Skin of body (tissue), 2 donors: ENCODE data around the gene UBE3D. TPM values are rescaled to one million over a fixed set of nuclear protein-coding genes. Genes with fewer than 3 reads are reported as not detected.

Experiments
- DNase-seq: peaks from one replicate; lab custom pipeline; 2025; lab: John Stamatoyannopoulos, UW
- total RNA-seq: library from RNA; depleted of rRNA; stranded (reverse); fragments of >200 nt; gene quantifications from one replicate; pipeline ENCODE4 v1.2.3, GENCODE V29; 2014

UBE3D gene
- total RNA-seq: 9.9 TPM

GRCh38 chr6:83065511-83066192 lies at the start of gene UBE3D:
Gene UBE3D (minus strand): TSS chr6:83065841. CDS start chr6:83065718, 123 bp downstream.
- DNase-seq: peak; percentile 79

GRCh38 chr6:83114164-83114563 lies 48.5 kb upstream of the UBE3D start:
- DNase-seq: no peak

GRCh38 chr6:83113258-83113657 lies 47.6 kb upstream of the UBE3D start:
- no peak for DNase-seq

- no peak for DNase-seq
Measured at GRCh38 chr6:83108378-83108777, 42.7 kb upstream of the UBE3D start.

- DNase-seq: no peak
Measured at GRCh38 chr6:83098589-83098988, 32.9 kb upstream of the UBE3D start.

GRCh38 chr6:83097675-83098074 lies 32.0 kb upstream of the UBE3D start:
- DNase-seq: no peak

- DNase-seq: no peak
Measured at GRCh38 chr6:83097204-83097603, 31.6 kb upstream of the UBE3D start.

- DNase-seq: no peak
Measured at GRCh38 chr6:83096791-83097190, 31.1 kb upstream of the UBE3D start.

- no peak for DNase-seq
Measured at GRCh38 chr6:83092756-83093399, 27.2 kb upstream of the UBE3D start.

- DNase-seq: no peak
Measured at GRCh38 chr6:83086751-83087150, 21.1 kb upstream of the UBE3D start.

- no peak for DNase-seq
Measured at GRCh38 chr6:83083476-83083875, 17.8 kb upstream of the UBE3D start.

- DNase-seq: no peak
Measured at GRCh38 chr6:83073615-83074014, 8.0 kb upstream of the UBE3D start.

GRCh38 chr6:83072726-83073125 lies 7.1 kb upstream of the UBE3D start:
- DNase-seq: no peak

- DNase-seq: no peak
Measured at GRCh38 chr6:83071707-83072106, 6.1 kb upstream of the UBE3D start.

- no peak for DNase-seq
Measured at GRCh38 chr6:83071023-83071422, 5.4 kb upstream of the UBE3D start.

- DNase-seq: no peak
Measured at GRCh38 chr6:83069633-83070032, 4.0 kb upstream of the UBE3D start.

GRCh38 chr6:83068616-83069015 lies 3.0 kb upstream of the UBE3D start:
- no peak for DNase-seq

GRCh38 chr6:83067448-83068439 lies 2.1 kb upstream of the UBE3D start, which contains the start of gene DOP1A:
Gene DOP1A (plus strand): TSS chr6:83067671. CDS start chr6:83096978, 29,307 bp downstream.
- peak; percentile 94 for DNase-seq

GRCh38 chr6:83062225-83062624 lies 3.4 kb downstream of the UBE3D start:
- no peak for DNase-seq

- DNase-seq: no peak
Measured at GRCh38 chr6:83061190-83061589, 4.5 kb downstream of the UBE3D start.

GRCh38 chr6:83057705-83058321 lies 7.8 kb downstream of the UBE3D start:
- peak; percentile 42 for DNase-seq
